ENCODE data around the gene HAX1.
"Not testable (repeated sequence)": the region's sequence is repeated elsewhere in the genome, so short reads cannot be mapped to it uniquely, and the experiment has no call there.

The HAX1 gene

GRCh38 chr1:154304664-154305337 is 32.4 kb downstream of the HAX1 start:
- Histone ChIP-seq H3K27me3 (no peaks in the 10 kb centered on the region), H3K4me1 (no peaks in the 10 kb centered on the region), H3K9me3 (no peaks in the 10 kb centered on the region), H3K4me3 (no peak overlapping the region), H3K36me3 (no peaks in the 10 kb centered on the region), H3K27ac (no peak overlapping the region)
- intact Hi-C loops (cut with DNase I; ENCODE audit: low total_unique reads) = no loop called here
- no peak for DNase-seq
- TF ChIP-seq CTCF (IDR thresholded peaks at IDR 0.05) = no peak

GRCh38 chr1:154306151-154306550 is 33.7 kb downstream of the HAX1 start:
- intact Hi-C loops (cut with DNase I; ENCODE audit: low total_unique reads) = no loop called here

GRCh38 chr1:154307670-154308270 is 35.3 kb downstream of the HAX1 start:
- H3K27ac ChIP-seq; intact Hi-C loops (cut with DNase I; ENCODE audit: low total_unique reads); DNase-seq; H3K36me3 ChIP-seq; H3K4me3 ChIP-seq; H3K9me3 ChIP-seq; H3K27me3 ChIP-seq; H3K4me1 ChIP-seq: not testable (repeated sequence)

More at GRCh38 chr1:154306151-154306550, 33.7 kb downstream of the HAX1 start:
- H3K27ac ChIP-seq = no peak overlapping the region
- TF ChIP-seq CTCF (IDR thresholded peaks at IDR 0.05) = no peak
- H3K36me3 ChIP-seq = no peaks in the 10 kb centered on the region
- DNase-seq = no peak
- H3K4me1 ChIP-seq = no peaks in the 10 kb centered on the region
- no peaks in the 10 kb centered on the region for H3K9me3 ChIP-seq
- H3K27me3 ChIP-seq = no peaks in the 10 kb centered on the region
- no peak overlapping the region for H3K4me3 ChIP-seq

GRCh38 chr1:154309136-154309535 is 36.7 kb downstream of the HAX1 start:
- H3K27ac ChIP-seq; H3K4me3 ChIP-seq; DNase-seq; H3K27me3 ChIP-seq; intact Hi-C loops (cut with DNase I; ENCODE audit: low total_unique reads); H3K9me3 ChIP-seq; H3K36me3 ChIP-seq; H3K4me1 ChIP-seq: not testable (repeated sequence)

GRCh38 chr1:154312229-154313065 is 40.0 kb downstream of the HAX1 start:
- DNase-seq; H3K4me3 ChIP-seq; H3K9me3 ChIP-seq; H3K27me3 ChIP-seq; intact Hi-C loops (cut with DNase I; ENCODE audit: low total_unique reads); H3K27ac ChIP-seq; H3K36me3 ChIP-seq; H3K4me1 ChIP-seq: not testable (repeated sequence)

- TF ChIP-seq CTCF (IDR thresholded peaks at IDR 0.05) = no peak
- Histone ChIP-seq H3K4me3 (no peak overlapping the region), H3K36me3 (no peaks in the 10 kb centered on the region), H3K27ac (no peak overlapping the region), H3K27me3 (peaks cover 0 to 2% of the 10 kb centered on the region in 2 donors), H3K9me3 (no peaks in the 10 kb centered on the region), H3K4me1 (no peaks in the 10 kb centered on the region)
- DNase-seq = no peak
- intact Hi-C loops (cut with DNase I; ENCODE audit: low total_unique reads) = no loop called here
Measured at GRCh38 chr1:154313066-154313356, 40.6 kb downstream of the HAX1 start.

GRCh38 chr1:154314226-154314625 is 41.8 kb downstream of the HAX1 start:
- H3K4me3 ChIP-seq; H3K36me3 ChIP-seq; DNase-seq; H3K27me3 ChIP-seq; intact Hi-C loops (cut with DNase I; ENCODE audit: low total_unique reads); H3K4me1 ChIP-seq; H3K9me3 ChIP-seq; H3K27ac ChIP-seq: not testable (repeated sequence)
